Measurements from ENCODE around the gene MAGI2. TPM values are rescaled to one million over a fixed set of nuclear protein-coding genes. Genes with fewer than 3 reads are reported as not detected.

The MAGI2 gene
- total RNA-seq, 4 donors from 2014 or later = 0.23 to 5.5 (median 0.45) TPM

- H3K27me3 ChIP-seq = no peaks in the 10 kb centered on the region
- H3K4me3 ChIP-seq = no peak overlapping the region
- no peaks in the 10 kb centered on the region for H3K36me3 ChIP-seq
- WGBS, 2 donors = 71% methylated on average over 2 of the region's 2 CpGs
- no peak for DNase-seq
- no peaks in the 10 kb centered on the region for H3K9me3 ChIP-seq
- H3K27ac ChIP-seq = no peak overlapping the region
- TF ChIP-seq CTCF (IDR thresholded peaks at IDR 0.05) (no peak), POLR2A (IDR thresholded peaks at IDR 0.05) (no peak)
- H3K4me1 ChIP-seq = no peaks in the 10 kb centered on the region
- intact Hi-C loops (cut with DNase I) = no loop called here
Measured at GRCh38 chr7:78168865-78169264, 1284.6 kb downstream of the MAGI2 start.

- WGBS, 2 donors = 97 to 99% methylated on average over 11 of the region's 12 CpGs
- TF ChIP-seq CTCF (IDR thresholded peaks at IDR 0.05) = no peak
- no peak for TF ChIP-seq POLR2A (IDR thresholded peaks at IDR 0.05)
- Histone ChIP-seq H3K4me3 (no peak overlapping the region), H3K4me1 (no peaks in the 10 kb centered on the region), H3K36me3 (no peaks in the 10 kb centered on the region), H3K27me3 (no peaks in the 10 kb centered on the region), H3K9me3 (no peaks in the 10 kb centered on the region), H3K27ac (no peak overlapping the region)
- intact Hi-C loops (cut with DNase I) = no loop called here
- no peak for DNase-seq
Measured at GRCh38 chr7:78167860-78168259, 1285.6 kb downstream of the MAGI2 start.

- H3K36me3 ChIP-seq = no peaks in the 10 kb centered on the region
- H3K9me3 ChIP-seq = no peaks in the 10 kb centered on the region
- H3K27me3 ChIP-seq = no peaks in the 10 kb centered on the region
- H3K27ac ChIP-seq = no peak overlapping the region
- intact Hi-C loops (cut with DNase I) = no loop called here
- no peak overlapping the region for H3K4me3 ChIP-seq
- TF ChIP-seq POLR2A (IDR thresholded peaks at IDR 0.05) (no peak), CTCF (IDR thresholded peaks at IDR 0.05) (no peak)
- WGBS, 2 donors = 55 to 63% methylated on average over 3 of the region's 3 CpGs
- H3K4me1 ChIP-seq = no peaks in the 10 kb centered on the region
- no peak for DNase-seq
Measured at GRCh38 chr7:78165854-78166253, 1287.6 kb downstream of the MAGI2 start.

GRCh38 chr7:78165454-78165853, 1288.0 kb downstream of the MAGI2 start:
- no peak for DNase-seq
- H3K4me1 ChIP-seq = no peaks in the 10 kb centered on the region
- TF ChIP-seq CTCF (IDR thresholded peaks at IDR 0.05) = no peak
- TF ChIP-seq POLR2A (IDR thresholded peaks at IDR 0.05) = no peak
- no peaks in the 10 kb centered on the region for H3K27me3 ChIP-seq
- WGBS, 2 donors = 72 to 74% methylated on average over 5 of the region's 5 CpGs
- no peak overlapping the region for H3K27ac ChIP-seq
- no peaks in the 10 kb centered on the region for H3K36me3 ChIP-seq
- intact Hi-C loops (cut with DNase I) = no loop called here
- H3K9me3 ChIP-seq = no peaks in the 10 kb centered on the region
- H3K4me3 ChIP-seq = no peak overlapping the region

GRCh38 chr7:78164459-78164858, 1289.0 kb downstream of the MAGI2 start:
- no peak for DNase-seq
- no peaks in the 10 kb centered on the region for H3K9me3 ChIP-seq

More at GRCh38 chr7:78164459-78164858, 1289.0 kb downstream of the MAGI2 start:
- intact Hi-C loops (cut with DNase I) = no loop called here
- TF ChIP-seq CTCF (IDR thresholded peaks at IDR 0.05) = no peak
- TF ChIP-seq POLR2A (IDR thresholded peaks at IDR 0.05) = no peak
- no peak overlapping the region for H3K27ac ChIP-seq
- H3K27me3 ChIP-seq = no peaks in the 10 kb centered on the region
- WGBS, 2 donors = 8 to 31% methylated on average over 1 of the region's 1 CpG
- no peaks in the 10 kb centered on the region for H3K4me1 ChIP-seq
- H3K36me3 ChIP-seq = peaks cover 0 to 3% (median 0%) of the 10 kb centered on the region in 3 donors
- no peak overlapping the region for H3K4me3 ChIP-seq

Measured in esophagus squamous epithelium (tissue), 5 donors.